Hepatocyte (in vitro differentiated cells): ENCODE results near the gene MBD4.

ENCODE experiments used
- EZH2 ChIP-seq: fragments of 200-600 bp; sonication (generic); IDR thresholded peaks from 2 replicates; pipeline ENCODE4 v1.6.1; 2016; ENCODE audit warnings: antibody characterized with exemption, mild to moderate bottlenecking, borderline replicate concordance
- EZH2phosphoT487 ChIP-seq: fragments of 200-600 bp; sonication (generic); IDR thresholded peaks from one replicate; pipeline ENCODE4 v1.6.1; 2018; ENCODE audit warnings: antibody characterized with exemption, mild to moderate bottlenecking, low read depth, moderate library complexity; ENCODE audit not compliant: unreplicated experiment, severe bottlenecking
- TF ChIP-seq, protein P1 (sequence below): fragments of 200-600 bp; sonication (generic); IDR thresholded peaks from 2 replicates; pipeline ENCODE4 v1.5.1; 2016; ENCODE audit warnings: antibody characterized with exemption, mild to moderate bottlenecking; ENCODE audit not compliant: poor library complexity

DNA sequence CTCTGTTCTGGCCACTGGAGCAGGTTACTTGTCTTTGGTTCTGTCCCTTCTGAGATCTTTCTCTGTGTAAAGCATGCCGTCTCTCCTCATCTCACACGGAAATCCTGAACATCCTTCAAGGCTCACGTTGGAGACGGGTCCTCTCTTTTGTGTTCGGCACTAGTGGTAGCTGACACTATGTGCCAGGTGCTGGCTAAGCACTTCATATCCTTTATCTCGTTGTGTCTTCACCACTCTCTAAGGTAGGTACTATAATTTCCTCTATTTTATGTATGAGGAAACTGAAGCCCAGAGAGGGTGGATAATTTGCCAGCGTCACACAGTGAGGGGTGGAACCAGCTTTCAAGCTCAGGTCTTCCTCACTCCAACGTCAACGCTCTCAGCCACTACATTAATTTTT lies 1.5 kb upstream of the MBD4 start:
- TF ChIP-seq, protein P1, sequence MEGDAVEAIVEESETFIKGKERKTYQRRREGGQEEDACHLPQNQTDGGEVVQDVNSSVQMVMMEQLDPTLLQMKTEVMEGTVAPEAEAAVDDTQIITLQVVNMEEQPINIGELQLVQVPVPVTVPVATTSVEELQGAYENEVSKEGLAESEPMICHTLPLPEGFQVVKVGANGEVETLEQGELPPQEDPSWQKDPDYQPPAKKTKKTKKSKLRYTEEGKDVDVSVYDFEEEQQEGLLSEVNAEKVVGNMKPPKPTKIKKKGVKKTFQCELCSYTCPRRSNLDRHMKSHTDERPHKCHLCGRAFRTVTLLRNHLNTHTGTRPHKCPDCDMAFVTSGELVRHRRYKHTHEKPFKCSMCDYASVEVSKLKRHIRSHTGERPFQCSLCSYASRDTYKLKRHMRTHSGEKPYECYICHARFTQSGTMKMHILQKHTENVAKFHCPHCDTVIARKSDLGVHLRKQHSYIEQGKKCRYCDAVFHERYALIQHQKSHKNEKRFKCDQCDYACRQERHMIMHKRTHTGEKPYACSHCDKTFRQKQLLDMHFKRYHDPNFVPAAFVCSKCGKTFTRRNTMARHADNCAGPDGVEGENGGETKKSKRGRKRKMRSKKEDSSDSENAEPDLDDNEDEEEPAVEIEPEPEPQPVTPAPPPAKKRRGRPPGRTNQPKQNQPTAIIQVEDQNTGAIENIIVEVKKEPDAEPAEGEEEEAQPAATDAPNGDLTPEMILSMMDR, result no peak
- no peak for TF ChIP-seq EZH2
- TF ChIP-seq EZH2phosphoT487, result no peak
